Activated CD4-positive, alpha-beta T cell treated with anti-CD3 and anti-CD28 coated beads, Interleukin-2, amount 50 U/mL, for 1 hour (primary cell): ENCODE measurements around the gene CDK12.
A peak's percentile ranks its signal among the peaks of the same experiment; 100 is the strongest.
"Not testable (repeated sequence)": the region's sequence is repeated elsewhere in the genome, so short reads cannot be mapped to it uniquely, and the experiment has no call there.

Source experiments
- DNase-seq: peaks from one replicate; pipeline ENCODE4 v3.0.0-alpha.2; 2020

CDK12 gene

GRCh38 chr17:39508987-39509386, 47.7 kb downstream of the CDK12 start:
- DNase-seq = no peak

GRCh38 chr17:39513309-39513708, 52.0 kb downstream of the CDK12 start:
- no peak for DNase-seq

GRCh38 chr17:39513915-39514314, 52.6 kb downstream of the CDK12 start:
- DNase-seq = no peak

- no peak for DNase-seq
Measured at GRCh38 chr17:39517224-39517623, 55.9 kb downstream of the CDK12 start.

- no peak for DNase-seq
Measured at GRCh38 chr17:39525801-39526506, 64.7 kb downstream of the CDK12 start.

- DNase-seq = no peak
Measured at GRCh38 chr17:39527220-39527813, 66.0 kb downstream of the CDK12 start.

GRCh38 chr17:39529455-39529854, 68.2 kb downstream of the CDK12 start:
- DNase-seq = no peak

GRCh38 chr17:39530513-39530912, 69.2 kb downstream of the CDK12 start:
- DNase-seq = no peak

- no peak for DNase-seq
Measured at GRCh38 chr17:39531252-39531651, 70.0 kb downstream of the CDK12 start.

- DNase-seq = no peak
Measured at GRCh38 chr17:39533891-39534290, 72.6 kb downstream of the CDK12 start.

GRCh38 chr17:39534768-39535405, 73.6 kb downstream of the CDK12 start:
- DNase-seq = no peak

- DNase-seq = no peak
Measured at GRCh38 chr17:39536468-39536867, 75.2 kb downstream of the CDK12 start.

GRCh38 chr17:39537364-39537763, 76.1 kb downstream of the CDK12 start:
- DNase-seq = not testable (repeated sequence)

- DNase-seq = no peak
Measured at GRCh38 chr17:39538866-39539265, 77.6 kb downstream of the CDK12 start.

GRCh38 chr17:39540611-39541010, 79.3 kb downstream of the CDK12 start:
- DNase-seq = no peak

- DNase-seq = no peak
Measured at GRCh38 chr17:39541652-39542051, 80.4 kb downstream of the CDK12 start.

- no peak for DNase-seq
Measured at GRCh38 chr17:39543176-39543575, 81.9 kb downstream of the CDK12 start.

GRCh38 chr17:39543664-39544063, 82.4 kb downstream of the CDK12 start:
- DNase-seq = no peak

- not testable (repeated sequence) for DNase-seq
Measured at GRCh38 chr17:39544361-39544760, 83.1 kb downstream of the CDK12 start.

GRCh38 chr17:39547713-39548478, 86.6 kb downstream of the CDK12 start:
- peak; percentile 80 for DNase-seq

GRCh38 chr17:39548494-39549225, 87.4 kb downstream of the CDK12 start:
- DNase-seq = no peak

GRCh38 chr17:39549747-39550573, 88.7 kb downstream of the CDK12 start:
- DNase-seq = no peak
